ENCODE results near the gene PDSS2. TPM values are rescaled to one million over a fixed set of nuclear protein-coding genes. Genes with fewer than 3 reads are reported as not detected.

The PDSS2 gene
- total and polyA plus RNA-seq, 2 of the 8 experiments (the other 6 are each of a cell fraction or from before 2014, with no cell fraction given) = 10.7 to 16.1 TPM

GRCh38 chr6:107180099-107180498 is 279.3 kb downstream of the PDSS2 start:
- Histone ChIP-seq H3K27me3 (replicated peaks in 1 of 4; ENCODE audit: control insufficient read depth in 3 of 4, extremely low read depth in 1 of 4, insufficient read depth in 3 of 4, low read length in 3 of 4) (no peaks in the 10 kb centered on the region), H2BK5ac (ENCODE audit: low read depth, low read length) (no peak overlapping the region), H3K36me3 (ENCODE audit: control insufficient read depth in 2 of 4, insufficient read depth in 4 of 4, low read length in 3 of 4) (no peaks in the 10 kb centered on the region), H3K23me2 (ENCODE audit: low read depth, low read length) (no peaks in the 10 kb centered on the region), H3K4ac (replicated peaks; ENCODE audit: insufficient read length, low read depth, low read length) (no peak overlapping the region), H3K56ac (replicated peaks; ENCODE audit: insufficient read length, low read depth, low read length) (no peak overlapping the region), H3K79me2 (ENCODE audit: control insufficient read depth in 1 of 2, insufficient read depth in 2 of 2, low read length in 2 of 2) (no peaks in the 10 kb centered on the region), H2AK5ac (ENCODE audit: low read depth, low read length) (no peak overlapping the region), H2BK15ac (ENCODE audit: low read length) (no peak overlapping the region), H3K9ac (replicated peaks in 1 of 4; ENCODE audit: extremely low read depth in 1 of 4, low read depth in 3 of 4, low read length in 3 of 4) (no peak overlapping the region), H3K79me1 (ENCODE audit: low read depth, low read length) (no peaks in the 10 kb centered on the region), H3K23ac (ENCODE audit: insufficient read length) (no peak overlapping the region), H2BK20ac (ENCODE audit: low read length) (no peak overlapping the region), H4K8ac (ENCODE audit: extremely low read depth, insufficient read depth, low read length) (no peak overlapping the region), H3K4me2 (ENCODE audit: insufficient read depth in 1 of 2, low read depth in 2 of 2, low read length in 2 of 2) (no peak overlapping the region), H2AFZ (ENCODE audit: low read length) (no peak overlapping the region), H4K5ac (ENCODE audit: insufficient read length, low read depth, low read length) (no peak overlapping the region), H4K20me1 (replicated peaks in 1 of 2; ENCODE audit: control insufficient read depth in 1 of 2, insufficient read depth in 2 of 2, low read length in 2 of 2) (no peaks in the 10 kb centered on the region), H3K27ac (ENCODE audit: low read depth, low read length) (no peak overlapping the region), H3K4me1 (replicated peaks in 1 of 4; ENCODE audit: control insufficient read depth in 3 of 4, insufficient read depth in 4 of 4, low read length in 3 of 4) (no peaks in the 10 kb centered on the region), H3K14ac (ENCODE audit: insufficient read length) (no peak overlapping the region), H2BK120ac (replicated peaks; ENCODE audit: low read depth, low read length) (no peak overlapping the region), H3K9me3 (ENCODE audit: insufficient read depth in 2 of 2, low read depth in 1 of 2, low read length in 1 of 2) (no peaks in the 10 kb centered on the region), H3K18ac (ENCODE audit: extremely low read depth, low read length) (no peak overlapping the region), H3K4me3 (ENCODE audit: extremely low read depth in 1 of 4, insufficient read depth in 2 of 4, low read depth in 3 of 4, low read length in 4 of 4) (no peak overlapping the region), H2BK12ac (ENCODE audit: low read depth, low read length) (no peak overlapping the region), H4K91ac (replicated peaks; ENCODE audit: insufficient read length, low read length) (no peak overlapping the region)
- DNase-seq (ENCODE audit: low read depth in 1 of 2, low spot score in 2 of 2) (no peak), FAIRE-seq (no peak)
- POLR2A ChIA-PET (ENCODE audit: partially characterized antibody) = no interaction called here
- CTCF ChIA-PET (ENCODE audit: partially characterized antibody) = interaction anchor here (0.6 to 2.7 kb wide), 10 partner anchors 9 to 1526 kb away, joined by 3 to 17 read pairs (median 3); no protein-coding TSS in a partner anchor
- 92% methylated on average over 2 of the region's 2 CpGs; no CpG with 5 or more reads in 1 of the 2 experiments for WGBS, 2 experiments (ENCODE audit: extremely low coverage in 1 of 2, insufficient coverage in 1 of 2, insufficient read length in 1 of 2, insufficient replicate concordance in 2 of 2, low coverage in 1 of 2, low lambda C conversion rate in 2 of 2, missing lambda C conversion rate in 1 of 2)
- no peak for TF ChIP-seq RAD21 (IDR thresholded peaks at IDR 0.05 in 1 of 2, conservative IDR thresholded peaks at IDR 0.05 in 1 of 2; ENCODE audit: low read depth in 2 of 2, low read length in 2 of 2)
- TF ChIP-seq RFX5 (IDR thresholded peaks at IDR 0.05; ENCODE audit: borderline replicate concordance, low read depth, low read length) = no peak
- TF ChIP-seq SRF (IDR thresholded peaks at IDR 0.05; ENCODE audit: low read depth, low read length) = no peak
- TF ChIP-seq BCL11A (IDR thresholded peaks at IDR 0.05; ENCODE audit: low read depth in 2 of 2, low read length in 2 of 2) = no peak
- TF ChIP-seq NANOG (IDR thresholded peaks at IDR 0.05; ENCODE audit: insufficient read depth, low read depth, low read length, poor library complexity, severe bottlenecking) = no peak
- no peak for TF ChIP-seq YY1 (IDR thresholded peaks at IDR 0.05; ENCODE audit: low read depth, low read length)
- TF ChIP-seq SIN3A (conservative IDR thresholded peaks at IDR 0.05 in 1 of 2, IDR thresholded peaks at IDR 0.05 in 1 of 2; ENCODE audit: low read depth in 1 of 2, low read length in 2 of 2) = no peak
- no peak for TF ChIP-seq SAP30 (IDR thresholded peaks at IDR 0.05; ENCODE audit: insufficient read depth, insufficient replicate concordance, low read length)
